Gastrocnemius medialis (tissue), 4 donors: Measurements from ENCODE around the gene PLB1.

Experiments used
- POLR2A ChIP-seq, 2 donors: fragments of 450-650 bp; IDR thresholded peaks; one replicate each; pipeline ENCODE4 v1.6.1; 2017; ENCODE audit warnings: antibody characterized with exemption in 2 of 2, mild to moderate bottlenecking in 2 of 2, moderate library complexity in 2 of 2
- TF ChIP-seq, protein P1 (sequence below), 5 experiments: fragments of 450-650 bp in 3 of 5; fragments of 200-600 bp in 2 of 5; sonication (generic) in 2 of 5; IDR thresholded peaks in 4 of 5; conservative IDR thresholded peaks in 1 of 5; 1 replicate in 4 of 5; 2 replicates in 1 of 5; pipeline ENCODE4 v1.5.1; 2016 to 2019; ENCODE audit warnings: antibody characterized with exemption in 5 of 5, mild to moderate bottlenecking in 3 of 5, moderate library complexity in 3 of 5

DNA sequence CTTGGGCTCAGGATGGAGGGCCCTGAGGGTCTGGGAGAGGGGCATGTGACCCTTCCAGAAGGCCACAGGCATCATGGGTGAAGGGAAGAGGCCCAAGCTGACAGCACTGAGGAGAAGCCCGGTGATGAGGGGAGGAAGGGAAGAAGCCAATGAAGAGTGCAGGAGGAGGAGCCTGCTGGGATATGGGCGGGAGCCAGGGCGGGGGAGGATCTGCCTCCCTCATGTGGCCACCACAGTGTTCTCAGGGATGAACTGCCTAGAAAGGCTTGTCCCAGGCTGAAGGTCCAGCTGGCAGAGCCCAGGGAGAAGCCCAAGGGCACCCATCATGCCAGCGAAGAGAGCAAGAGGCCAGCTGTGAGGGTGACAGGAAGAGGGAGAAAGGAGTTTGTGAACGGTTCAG lies 24.6 kb upstream of the PLB1 start:
- TF ChIP-seq, protein P1, sequence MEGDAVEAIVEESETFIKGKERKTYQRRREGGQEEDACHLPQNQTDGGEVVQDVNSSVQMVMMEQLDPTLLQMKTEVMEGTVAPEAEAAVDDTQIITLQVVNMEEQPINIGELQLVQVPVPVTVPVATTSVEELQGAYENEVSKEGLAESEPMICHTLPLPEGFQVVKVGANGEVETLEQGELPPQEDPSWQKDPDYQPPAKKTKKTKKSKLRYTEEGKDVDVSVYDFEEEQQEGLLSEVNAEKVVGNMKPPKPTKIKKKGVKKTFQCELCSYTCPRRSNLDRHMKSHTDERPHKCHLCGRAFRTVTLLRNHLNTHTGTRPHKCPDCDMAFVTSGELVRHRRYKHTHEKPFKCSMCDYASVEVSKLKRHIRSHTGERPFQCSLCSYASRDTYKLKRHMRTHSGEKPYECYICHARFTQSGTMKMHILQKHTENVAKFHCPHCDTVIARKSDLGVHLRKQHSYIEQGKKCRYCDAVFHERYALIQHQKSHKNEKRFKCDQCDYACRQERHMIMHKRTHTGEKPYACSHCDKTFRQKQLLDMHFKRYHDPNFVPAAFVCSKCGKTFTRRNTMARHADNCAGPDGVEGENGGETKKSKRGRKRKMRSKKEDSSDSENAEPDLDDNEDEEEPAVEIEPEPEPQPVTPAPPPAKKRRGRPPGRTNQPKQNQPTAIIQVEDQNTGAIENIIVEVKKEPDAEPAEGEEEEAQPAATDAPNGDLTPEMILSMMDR (IDR thresholded peaks at IDR 0.05 in 4 of 5, conservative IDR thresholded peaks at IDR 0.05 in 1 of 5): no peak
- no peak for TF ChIP-seq POLR2A (IDR thresholded peaks at IDR 0.05)
